T-helper 2 cell treated with Interferon-gamma antibody and Interleukin-4, amounts not matched to agents 100 ng/mL and 5 ng/mL, for 36 hours (primary cell): ENCODE measurements around the gene GLIS1. TPM values are rescaled to one million over a fixed set of nuclear protein-coding genes. Genes with fewer than 3 reads are reported as not detected.

ENCODE experiments used
- intact Hi-C: fragments of 100-400 bp; cut with micrococcal nuclease; formaldehyde crosslinking; loops from one replicate; pipeline ENCODE4 v1.15.1; 2023
- total RNA-seq: library from RNA; stranded (reverse); gene quantifications from 2 replicates; pipeline ENCODE4 v1.2.3, GENCODE V29; 2022

The GLIS1 gene
- total RNA-seq, 1 donor from 2014 or later, result not detected

DNA sequence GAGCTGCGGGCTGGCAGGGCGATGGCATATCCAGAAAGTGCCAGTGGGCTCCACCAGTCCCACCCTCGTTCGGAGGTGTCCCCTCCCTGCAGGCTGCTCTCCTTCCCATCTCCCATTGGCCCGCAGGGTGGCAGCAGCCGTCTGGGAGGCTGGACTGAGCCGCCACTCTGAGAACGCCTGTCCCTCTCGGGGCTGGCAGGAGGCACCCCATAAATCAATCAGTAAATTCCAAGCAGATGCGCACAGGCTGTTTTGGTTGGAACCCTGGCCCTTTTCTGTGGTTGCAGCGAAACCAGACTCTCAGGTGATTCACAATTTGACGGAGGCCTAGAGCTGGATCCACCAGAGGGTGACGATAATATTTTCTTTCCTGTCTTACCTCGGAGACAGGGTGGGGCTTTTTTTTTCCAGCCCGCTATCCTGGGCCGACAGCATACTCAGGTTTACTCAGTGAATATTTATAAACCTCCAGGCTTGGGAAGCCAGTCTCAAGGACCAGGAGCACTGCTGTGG lies 99.7 kb downstream of the GLIS1 start:
- intact Hi-C loops, result no loop called here

DNA sequence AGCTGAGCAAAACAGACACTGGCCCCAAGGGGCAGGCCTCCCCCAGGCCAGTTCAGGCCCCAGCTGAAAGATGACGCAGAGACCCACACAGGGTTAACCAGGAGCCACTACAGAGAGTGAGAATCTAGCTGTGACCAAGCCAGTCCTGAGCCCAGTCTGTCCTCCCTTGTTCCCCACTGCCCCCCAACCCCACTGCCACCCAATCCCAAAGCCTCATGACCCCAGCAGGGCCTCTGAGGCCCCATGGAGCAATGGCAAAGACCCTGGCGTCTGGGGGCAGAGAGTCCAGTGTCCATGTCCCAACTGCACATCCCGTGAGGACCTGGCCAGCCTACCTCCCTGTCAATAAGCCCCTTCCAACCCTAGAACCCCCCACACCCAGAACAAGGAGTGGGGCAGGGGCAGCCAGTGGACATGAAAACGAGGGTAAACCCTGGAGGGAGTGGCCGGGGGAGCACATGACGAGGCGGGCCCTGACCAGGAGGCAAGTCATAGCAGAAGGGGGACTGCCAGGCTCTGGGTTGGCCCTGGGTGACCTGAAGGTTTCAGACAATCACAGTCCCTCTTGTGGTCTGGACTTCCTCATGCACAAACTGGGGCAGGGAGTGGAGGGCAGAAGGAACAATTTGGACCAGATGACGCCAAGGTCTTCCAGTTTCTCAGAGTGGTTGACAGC lies 100.5 kb downstream of the GLIS1 start:
- intact Hi-C loops, result no loop called here

DNA sequence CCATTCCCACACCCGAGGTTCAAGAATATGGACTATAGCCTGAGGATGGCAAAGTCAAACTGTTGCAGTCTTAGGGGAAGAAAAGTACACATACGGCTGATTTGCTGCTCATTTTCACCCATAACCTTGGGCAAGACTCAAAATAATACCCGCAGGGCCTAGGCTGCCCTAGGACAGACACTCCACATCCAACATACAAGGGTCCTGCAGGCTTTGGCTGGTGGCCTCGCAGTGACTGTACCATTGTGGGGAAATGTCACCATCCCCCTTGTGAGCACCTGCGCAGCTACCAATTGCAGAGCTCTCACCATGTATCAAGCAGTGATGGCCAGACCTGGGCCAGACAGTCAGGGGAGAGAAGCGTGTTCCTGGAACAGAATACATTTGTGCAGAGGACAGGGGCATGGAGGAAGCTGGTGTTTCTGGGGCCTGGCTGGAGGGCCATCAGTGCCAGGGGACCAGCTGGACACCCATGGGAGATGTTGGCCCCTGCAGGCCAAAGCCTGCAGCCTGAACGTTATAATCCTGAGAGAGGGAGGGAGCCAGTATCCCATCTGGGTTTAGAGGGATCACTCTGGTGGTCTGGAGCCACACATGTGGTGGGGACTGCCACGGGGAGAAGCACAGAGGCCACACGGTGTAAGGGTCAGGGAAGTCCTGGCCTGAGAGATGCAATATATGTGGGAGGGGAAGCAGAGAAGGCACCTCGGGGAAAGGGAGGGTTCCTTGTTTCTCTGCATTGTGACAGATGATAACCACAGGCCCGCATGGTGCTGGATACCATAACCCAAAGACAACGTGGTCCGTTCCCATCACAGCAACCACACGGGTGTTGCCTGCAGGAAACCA lies 101.2 kb downstream of the GLIS1 start:
- intact Hi-C loops, result no loop called here

DNA sequence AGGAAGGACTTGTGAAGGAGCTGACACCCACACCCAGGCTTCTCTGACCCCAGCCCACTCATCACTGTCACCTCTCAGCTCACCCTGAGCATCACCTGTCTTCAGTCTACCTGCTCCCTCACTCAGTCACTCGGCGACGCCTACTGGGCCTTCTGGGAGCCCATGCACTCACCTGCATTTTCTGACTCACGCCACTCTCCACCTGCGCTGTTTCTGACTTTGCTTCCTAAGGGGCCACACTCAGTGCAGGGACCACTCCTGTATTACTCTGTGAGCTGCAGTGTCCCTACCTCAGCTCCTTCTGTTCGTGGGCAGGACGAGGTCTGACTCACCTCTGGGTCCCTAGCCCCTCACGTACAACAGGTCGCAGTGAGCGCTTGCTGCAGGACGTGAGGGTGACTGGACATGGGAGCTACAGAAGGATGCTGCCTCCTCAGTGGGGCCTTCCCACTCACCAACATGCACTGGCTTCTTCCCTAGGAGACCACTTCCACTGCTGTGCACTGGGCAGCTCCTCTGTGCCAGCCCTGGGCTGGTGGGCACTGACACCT lies 102.3 kb downstream of the GLIS1 start:
- intact Hi-C loops, result no loop called here

DNA sequence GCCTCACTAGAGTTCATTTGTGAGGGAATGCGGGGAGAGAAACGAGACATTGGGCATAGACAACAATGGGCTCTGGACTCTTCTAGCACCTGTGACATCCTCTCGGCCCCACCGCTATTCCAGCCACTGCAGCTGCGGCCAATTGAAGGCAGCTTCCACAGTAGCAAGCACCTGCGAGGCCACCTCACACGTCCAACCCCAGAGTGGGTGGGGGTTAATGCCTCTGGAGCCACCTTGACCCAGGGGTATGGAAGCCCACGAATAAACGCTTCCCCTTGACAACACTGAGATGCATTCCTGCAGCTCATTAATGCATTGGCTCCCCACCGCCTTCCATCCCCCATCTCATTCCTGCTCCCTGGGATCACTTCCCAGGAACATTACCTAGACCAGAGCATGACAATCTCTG lies 104.4 kb downstream of the GLIS1 start:
- intact Hi-C loops, result no loop called here

DNA sequence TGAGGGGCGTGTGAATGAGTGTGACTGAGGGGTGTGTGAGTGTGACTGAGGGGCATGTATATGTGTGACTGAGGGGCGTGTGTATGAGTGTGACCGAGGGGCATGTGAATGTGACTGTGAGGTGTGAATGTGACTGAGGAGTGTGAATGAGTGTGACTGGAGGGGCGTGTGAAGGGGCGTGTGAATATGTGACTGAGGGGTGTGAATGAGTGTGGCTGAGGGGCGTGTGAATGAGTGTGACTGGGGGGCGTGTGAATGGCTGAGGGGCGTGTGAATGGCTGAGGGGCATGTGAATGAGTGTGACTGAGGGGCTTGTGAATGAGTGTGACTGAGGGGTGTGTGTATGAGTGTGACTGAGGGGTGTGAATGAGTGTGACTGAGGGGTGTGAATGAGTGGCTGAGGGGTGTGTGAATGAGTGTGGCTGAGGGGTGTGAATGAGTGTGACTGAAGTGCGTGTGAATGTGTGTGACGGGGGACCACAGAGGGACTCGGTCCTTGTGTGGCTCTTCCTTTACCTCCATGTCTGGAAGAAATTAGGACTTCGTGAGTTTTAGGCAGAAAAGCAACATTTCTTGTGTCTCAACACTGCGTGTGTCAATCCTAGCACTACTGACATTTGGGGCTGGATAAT lies 105.8 kb downstream of the GLIS1 start:
- intact Hi-C loops, result no loop called here

DNA sequence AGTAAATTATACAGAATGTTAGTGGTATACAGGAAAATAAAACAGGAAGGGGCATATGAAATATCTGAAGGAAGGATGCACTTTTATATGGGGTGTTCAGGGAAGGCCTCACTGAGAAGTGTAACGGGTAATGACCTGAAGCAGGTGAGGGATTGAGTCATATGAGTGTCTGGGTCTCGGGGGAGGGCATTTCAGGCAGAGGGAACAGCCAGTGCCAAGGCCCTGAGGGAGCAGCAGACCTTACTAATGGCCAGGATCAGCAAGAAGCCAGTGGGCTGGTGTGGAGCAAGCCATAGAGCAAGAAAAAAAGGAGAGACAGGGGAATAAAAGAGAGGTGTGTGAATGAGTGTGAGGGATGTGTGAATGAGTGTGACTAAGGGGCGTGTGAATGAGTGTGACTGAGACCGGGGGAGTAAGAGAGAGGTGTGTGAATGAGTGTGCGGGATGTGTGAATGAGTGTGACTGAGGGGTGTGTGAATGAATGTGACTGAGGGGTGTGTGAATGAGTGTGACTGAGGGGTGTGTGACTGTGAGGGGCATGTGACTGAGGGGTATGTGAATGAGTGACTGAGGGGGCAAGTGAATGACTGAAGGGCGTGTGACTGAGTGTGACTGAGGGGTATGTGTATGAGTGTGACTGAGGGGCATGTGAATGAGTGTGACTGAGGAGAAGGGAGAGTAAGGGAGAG lies 107.2 kb downstream of the GLIS1 start:
- intact Hi-C loops, result no loop called here

DNA sequence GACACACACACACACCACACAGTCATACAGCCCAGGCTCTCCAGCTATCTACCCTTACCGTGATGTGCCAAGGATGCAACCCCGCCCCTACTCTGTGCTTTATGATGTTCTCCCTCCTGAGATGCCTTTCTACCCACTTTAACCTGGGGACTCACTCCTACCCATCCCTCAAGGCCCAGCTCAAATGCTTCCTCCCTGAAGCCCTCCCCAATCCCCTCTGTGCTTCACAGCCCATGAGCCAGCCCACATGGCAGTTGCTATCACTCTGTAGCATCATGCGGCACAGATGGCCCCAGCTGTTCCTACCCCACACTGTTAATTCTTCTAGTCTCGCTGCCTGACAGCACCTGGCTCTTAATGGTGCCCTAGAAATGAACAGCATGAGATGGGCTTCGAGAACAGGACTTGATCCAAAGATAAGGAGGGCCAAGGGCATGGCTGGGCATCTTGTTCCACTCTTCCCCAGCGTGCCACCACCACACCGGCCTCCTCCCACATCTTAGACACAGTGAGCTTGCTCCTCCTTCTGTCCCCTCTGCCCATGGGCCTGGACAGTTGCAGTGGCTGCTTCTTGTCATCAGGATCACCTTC lies 109.8 kb downstream of the GLIS1 start:
- intact Hi-C loops, result no loop called here

DNA sequence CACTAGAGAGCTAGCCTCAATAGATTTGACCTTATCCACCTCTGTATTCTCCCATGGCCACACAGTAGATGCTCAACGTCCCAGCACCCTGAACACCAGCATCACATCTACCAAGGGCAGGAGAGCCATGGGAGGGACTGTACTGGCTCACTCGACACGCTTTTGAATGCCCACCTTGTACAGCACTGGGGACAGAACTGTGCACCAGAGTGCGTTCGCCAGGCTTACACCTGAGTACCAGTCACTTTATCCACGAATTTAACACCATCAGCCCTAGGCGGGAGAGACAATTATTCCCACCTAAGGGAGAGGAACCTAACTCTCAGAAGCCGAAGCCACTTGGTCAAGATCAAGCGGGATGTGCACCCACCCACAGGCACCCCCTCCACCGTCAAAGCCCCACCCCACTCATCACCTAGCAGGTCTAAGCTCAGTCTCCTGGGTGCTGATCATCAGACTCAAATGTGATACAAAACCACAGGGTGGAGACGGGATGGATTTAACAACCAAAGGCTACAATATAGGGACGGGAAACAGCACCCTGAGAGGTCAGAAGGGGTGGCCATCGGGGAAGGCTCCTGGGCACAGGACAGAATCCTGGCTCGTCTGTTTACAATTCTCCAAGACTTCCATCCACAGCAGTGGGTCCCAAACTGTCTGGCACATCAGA lies 110.5 kb downstream of the GLIS1 start:
- intact Hi-C loops, result no loop called here

DNA sequence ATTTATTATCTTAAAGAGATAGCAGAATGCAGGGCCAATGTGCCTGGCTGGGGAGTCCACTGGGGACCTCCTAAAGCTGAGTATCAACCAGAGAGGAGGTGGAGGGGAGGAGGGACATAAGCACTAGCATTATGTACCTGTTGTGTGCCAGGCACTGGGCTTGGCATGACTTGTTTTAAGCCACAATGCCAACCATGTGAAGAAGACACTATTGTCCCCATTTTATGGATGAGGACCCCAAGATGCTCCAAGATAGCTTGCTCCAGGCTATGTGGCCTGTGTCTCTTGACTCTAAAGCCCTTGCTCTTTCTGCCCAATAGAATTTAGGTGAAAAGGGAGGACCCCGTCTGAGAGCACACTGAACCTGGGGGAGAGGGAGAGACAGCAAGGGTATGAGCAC lies 111.3 kb downstream of the GLIS1 start:
- intact Hi-C loops, result no loop called here

DNA sequence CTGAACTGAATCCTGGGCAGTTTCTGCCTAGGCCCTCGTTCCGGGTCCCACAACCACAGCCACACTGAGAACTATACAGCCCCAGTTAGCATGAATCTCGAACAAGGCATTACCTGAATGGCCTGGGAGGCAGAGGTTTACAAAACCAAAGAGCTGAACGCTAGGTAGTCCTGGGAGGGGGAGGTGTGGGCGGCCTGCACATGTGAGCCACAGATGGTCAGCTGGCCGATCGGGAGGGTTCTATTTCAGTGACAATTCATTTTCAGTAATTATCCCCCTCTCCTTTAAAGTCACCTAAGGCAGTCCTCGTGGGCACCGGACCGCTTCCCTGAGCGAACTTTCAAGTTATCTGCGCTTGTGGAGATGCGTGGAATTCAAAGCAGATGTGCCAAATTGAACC lies 111.9 kb downstream of the GLIS1 start:
- intact Hi-C loops, result no loop called here

DNA sequence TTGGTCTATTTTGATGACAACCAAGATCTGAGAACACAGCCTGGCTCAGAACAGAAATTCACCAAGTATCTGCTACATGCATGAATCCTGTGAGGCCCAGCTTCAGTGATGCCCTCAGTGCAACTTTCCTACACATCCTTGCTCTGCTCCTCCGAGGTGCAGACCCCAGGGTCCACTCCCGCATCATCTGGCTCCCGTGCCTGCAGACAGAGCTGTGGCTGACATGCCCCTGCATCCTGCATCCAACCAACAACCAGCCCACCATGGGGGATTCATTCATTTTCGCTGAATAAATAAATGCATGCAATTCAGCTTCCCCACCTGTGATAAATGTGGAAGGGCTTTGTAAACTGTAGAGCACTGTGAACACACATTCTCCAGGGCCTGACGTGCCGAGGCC lies 112.3 kb downstream of the GLIS1 start:
- intact Hi-C loops, result no loop called here

DNA sequence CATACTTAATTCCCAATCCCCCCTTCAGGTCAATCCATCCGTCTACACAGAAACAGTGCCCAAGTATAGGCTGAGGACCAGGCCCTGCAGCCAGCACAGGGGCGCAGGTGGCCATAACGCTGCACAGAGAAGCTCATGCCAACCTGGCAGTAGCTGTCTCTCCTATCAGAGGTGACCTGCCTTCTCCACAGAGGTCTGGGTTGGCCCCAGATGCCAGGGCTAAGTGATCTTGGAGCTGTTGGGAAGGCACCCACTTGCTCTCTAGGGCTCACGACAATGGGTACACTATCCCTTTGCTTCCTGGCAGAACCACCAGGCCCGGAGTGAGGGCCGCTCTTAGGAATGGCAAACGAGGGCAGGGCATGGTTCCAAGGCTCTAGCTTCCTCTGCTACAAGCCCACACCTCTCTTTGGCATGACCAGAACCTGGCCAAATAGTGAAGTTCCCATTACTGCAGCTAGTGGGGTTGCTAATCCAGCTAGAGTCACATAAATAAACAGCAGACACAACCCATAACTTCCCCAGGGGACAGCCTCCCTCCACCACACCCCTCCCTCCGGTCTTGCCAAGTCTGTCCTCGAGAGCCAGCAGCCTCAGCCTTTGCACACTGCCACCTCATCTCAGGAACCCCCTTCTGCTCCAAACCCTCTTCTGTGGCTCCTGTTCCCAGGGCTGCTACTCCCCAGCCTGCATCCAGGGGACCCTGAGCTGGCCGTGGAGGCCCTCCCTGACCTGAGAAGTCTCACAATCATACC lies 113.0 kb downstream of the GLIS1 start:
- intact Hi-C loops, result no loop called here

DNA sequence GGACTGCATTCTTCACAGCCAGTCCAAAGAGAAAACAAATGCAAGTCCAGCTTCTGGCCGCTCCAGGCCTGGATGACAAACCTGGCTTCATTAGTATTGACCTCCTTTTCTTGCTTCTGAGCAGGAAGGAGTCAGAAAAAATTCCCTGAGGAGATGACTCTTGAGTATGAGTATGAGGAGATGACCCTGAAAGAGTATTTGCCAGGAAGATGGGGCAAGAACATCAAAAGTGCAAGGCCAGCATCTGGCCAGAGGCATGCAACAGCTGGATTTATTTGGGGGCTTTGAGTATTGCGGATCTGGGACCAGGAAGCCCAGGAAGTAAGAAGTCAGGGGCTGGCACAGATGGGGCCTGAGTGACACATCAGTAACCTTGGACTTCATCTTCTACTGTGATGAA lies 113.9 kb downstream of the GLIS1 start:
- intact Hi-C loops, result no loop called here

DNA sequence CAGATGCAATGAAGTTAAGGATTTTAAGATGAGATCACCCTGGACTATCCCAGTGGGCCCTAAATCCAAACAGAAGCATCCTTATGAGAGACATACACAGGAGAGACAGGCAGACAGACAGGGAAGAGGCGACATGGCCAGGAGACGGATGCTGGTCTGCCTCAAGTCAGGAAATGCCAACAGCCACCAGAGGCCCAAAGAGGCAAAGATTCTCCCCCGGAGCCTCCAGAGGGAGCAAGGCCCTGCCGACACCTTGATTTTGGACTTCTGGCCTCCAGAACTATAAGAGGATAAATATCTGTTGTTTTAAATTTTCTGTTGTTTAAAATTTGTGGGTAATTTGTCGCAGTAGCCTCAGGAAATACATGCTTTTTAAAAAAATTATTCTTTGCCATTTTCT lies 116.4 kb downstream of the GLIS1 start:
- intact Hi-C loops, result no loop called here

DNA sequence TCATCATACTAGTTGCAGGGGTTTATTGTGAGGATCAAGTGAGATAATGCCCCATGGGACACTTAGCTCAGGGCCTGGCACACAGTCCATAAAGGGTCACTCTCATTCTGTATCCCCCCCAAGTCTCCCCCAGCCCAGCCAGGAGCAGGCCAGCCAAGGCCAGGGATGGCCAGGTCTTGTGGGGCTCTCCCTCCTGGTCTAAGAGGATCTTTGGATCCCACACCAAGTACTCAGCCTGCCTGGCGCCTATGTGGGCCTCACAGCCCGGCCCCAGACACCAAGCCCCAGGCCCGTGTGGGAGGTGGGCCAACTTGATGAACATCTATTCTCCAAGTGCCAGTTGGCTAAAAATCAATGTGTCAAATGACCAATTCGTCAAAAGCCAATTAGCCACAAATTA lies 117.8 kb downstream of the GLIS1 start:
- intact Hi-C loops, result no loop called here

DNA sequence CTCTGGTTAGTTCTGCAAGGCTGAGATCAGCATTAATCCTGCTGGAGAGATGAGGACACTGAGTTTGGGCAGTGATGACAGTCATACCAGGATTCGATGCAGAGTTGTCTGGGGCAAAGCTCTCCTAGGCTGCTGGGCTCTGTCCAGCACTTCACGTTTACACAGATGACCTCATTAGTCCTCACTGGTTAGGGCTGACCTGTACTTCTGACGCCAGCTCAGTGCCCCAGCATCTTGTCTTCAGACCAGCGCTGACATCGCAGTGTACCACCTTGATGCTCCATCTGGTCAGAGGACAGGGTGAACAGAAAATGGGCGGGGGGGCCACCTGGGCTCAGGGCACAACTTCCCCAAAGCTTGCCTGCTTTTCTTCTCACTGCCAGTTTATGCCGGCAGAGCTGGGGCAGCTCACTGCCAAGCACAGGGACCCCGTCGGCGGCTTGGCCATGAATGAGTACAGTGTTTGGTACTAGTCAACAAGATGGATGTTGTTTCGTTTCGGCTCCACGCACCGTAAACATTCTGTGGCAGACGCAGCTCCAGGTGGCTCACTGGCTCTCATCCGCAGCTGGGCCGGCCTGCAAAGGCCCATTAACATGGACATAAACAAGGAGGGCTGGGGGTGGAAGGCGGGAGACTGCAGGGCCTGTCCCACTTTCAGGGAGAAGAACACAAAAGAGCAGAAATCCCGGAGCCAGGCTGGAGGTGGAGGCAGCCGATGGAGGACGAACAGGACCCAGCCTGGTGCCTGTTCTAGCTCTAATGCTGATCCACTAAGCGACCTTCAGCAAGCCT lies 118.7 kb downstream of the GLIS1 start:
- intact Hi-C loops, result no loop called here

DNA sequence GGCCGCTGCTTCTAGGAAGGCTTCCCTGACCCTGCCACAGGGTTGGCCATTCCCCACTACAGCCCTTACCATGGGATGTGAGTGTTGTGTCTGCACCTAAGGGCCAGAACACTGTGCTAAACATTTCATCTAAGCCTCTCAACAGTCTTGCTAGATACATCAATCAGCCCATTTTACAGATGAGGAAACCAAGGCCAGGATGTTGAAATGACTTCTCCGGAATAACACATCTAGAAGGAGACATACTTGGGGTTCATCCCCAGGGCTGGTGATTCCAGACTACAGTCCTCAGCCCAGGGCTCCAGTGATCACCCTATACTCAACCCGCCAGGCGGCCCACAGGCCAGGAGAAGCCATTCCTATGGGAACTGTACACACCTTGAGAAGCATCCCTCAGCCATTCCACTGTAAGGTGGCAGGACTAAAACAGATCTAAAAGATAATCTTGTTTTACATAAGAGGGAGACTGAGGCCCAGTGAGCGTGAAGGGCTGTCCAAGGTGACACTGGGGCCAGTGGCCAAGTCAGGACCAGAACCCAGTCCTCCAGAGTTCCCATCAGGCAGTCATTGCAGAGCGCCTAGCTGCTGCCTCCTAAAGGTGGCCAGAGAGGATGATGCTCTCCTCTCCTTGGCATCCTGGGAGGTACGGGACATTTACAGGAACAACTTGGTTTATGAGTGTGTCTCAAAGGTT lies 119.5 kb downstream of the GLIS1 start:
- intact Hi-C loops, result no loop called here
